C4-2B (cell line): ENCODE measurements around the gene TPD52L1.

Experiments used
- CTCF ChIP-seq: fragments of 450-650 bp; conservative IDR thresholded peaks from 2 replicates; pipeline ENCODE4 v1.5.1; 2017; ENCODE audit warnings: mild to moderate bottlenecking
- ZFX ChIP-seq: fragments of 450-650 bp; IDR thresholded peaks from 2 replicates; pipeline ENCODE4 v1.6.1; 2017

DNA sequence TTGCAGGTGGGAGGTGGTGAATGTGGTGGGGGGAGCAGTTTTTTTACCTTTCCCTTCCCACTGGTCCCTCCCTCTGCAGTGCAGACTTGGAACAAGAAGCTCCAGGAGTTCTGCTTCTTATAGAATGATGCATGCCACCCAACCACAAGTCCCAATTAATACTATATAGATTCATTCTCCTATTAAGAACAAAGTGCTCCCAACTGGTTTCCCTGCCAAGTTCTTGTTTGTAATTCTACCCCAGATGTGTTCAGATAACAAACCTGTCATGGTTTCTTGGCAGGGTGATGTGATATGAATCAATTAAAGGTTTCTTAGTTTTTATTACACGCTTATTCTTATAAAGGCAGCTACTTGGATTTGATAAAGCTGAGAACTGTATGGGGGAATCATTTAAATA is 124.3 kb downstream of the TPD52L1 start:
- TF ChIP-seq CTCF (no peak), ZFX (no peak)
